ENCODE measurements around the gene POLR2E.

The POLR2E gene

DNA sequence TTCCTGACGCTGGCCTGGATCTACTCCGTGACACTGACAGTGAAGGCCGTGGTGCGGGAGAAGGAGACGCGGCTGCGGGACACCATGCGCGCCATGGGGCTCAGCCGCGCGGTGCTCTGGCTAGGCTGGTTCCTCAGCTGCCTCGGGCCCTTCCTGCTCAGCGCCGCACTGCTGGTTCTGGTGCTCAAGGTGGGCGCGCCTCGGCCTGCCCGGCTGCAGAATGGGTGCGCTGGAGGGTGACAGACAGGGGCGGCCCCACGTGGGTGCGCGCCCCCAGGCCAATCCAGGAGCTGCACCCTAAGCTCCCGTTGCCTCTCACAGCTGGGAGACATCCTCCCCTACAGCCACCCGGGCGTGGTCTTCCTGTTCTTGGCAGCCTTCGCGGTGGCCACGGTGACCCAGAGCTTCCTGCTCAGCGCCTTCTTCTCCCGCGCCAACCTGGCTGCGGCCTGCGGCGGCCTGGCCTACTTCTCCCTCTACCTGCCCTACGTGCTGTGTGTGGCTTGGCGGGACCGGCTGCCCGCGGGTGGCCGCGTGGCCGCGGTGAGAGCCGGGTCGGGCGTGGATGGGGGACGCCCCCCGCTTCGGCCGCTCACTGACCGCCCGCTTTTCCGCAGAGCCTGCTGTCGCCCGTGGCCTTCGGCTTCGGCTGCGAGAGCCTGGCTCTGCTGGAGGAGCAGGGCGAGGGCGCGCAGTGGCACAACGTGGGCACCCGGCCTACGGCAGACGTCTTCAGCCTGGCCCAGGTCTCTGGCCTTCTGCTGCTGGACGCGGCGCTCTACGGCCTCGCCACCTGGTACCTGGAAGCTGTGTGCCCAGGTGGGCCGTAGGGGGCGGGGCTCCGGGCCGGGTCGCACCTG, 48.1 kb downstream of the POLR2E start:
- no peak for TF ChIP-seq GATA1 (IDR thresholded peaks at IDR 0.05; ENCODE audit: low read depth, low read length)
- TF ChIP-seq POLR2A (IDR thresholded peaks at IDR 0.05; ENCODE audit: low read length): no peak
- no peak for DNase-seq

DNA sequence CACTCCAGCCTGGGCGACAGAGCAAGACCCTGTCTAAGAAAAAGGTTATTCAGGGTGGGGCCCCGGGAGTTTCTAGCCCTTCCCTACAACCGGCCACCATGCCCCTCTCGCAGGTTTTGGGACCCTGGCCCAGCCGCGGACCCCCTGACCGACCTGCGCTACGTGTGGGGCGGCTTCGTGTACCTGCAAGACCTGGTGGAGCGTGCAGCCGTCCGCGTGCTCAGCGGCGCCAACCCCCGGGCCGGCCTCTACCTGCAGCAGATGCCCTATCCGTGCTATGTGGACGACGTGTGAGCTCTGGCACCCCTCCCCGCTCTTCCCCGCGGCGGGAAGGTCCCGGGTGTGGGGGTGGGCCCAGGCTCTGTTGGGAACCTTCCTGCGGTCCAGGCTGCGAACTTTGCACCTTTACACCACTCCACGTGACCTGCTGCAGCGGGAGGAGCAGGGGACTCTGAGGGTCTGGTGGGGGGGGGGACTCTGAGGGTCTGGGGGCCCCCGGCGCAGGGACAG, 49.0 kb downstream of the POLR2E start:
- TF ChIP-seq GATA1 (IDR thresholded peaks at IDR 0.05; ENCODE audit: low read depth, low read length) (no peak), POLR2A (IDR thresholded peaks at IDR 0.05; ENCODE audit: low read length) (no peak)
- DNase-seq: no peak

DNA sequence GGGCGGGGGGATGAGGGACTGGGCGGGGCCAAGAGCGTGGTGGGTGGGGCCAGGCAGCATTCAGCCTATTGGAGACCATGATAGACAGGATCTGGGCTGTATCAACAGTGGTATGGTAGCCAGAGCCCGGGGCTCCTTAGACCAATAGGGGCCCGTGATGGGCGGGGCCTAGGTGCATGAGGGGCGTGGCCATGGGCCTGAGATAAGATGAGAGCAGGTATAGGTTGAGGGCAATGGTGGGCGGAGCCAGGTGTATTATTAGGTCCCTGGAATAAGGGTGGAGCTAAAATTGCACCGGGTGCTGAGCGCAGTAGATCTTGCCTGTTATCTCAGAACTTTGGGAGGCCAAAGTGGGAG, 50.0 kb downstream of the POLR2E start:
- TF ChIP-seq POLR2A (IDR thresholded peaks at IDR 0.05; ENCODE audit: low read length) (no peak), GATA1 (IDR thresholded peaks at IDR 0.05; ENCODE audit: low read depth, low read length) (no peak)
- peak; percentile 74 to 89 for DNase-seq

DNA sequence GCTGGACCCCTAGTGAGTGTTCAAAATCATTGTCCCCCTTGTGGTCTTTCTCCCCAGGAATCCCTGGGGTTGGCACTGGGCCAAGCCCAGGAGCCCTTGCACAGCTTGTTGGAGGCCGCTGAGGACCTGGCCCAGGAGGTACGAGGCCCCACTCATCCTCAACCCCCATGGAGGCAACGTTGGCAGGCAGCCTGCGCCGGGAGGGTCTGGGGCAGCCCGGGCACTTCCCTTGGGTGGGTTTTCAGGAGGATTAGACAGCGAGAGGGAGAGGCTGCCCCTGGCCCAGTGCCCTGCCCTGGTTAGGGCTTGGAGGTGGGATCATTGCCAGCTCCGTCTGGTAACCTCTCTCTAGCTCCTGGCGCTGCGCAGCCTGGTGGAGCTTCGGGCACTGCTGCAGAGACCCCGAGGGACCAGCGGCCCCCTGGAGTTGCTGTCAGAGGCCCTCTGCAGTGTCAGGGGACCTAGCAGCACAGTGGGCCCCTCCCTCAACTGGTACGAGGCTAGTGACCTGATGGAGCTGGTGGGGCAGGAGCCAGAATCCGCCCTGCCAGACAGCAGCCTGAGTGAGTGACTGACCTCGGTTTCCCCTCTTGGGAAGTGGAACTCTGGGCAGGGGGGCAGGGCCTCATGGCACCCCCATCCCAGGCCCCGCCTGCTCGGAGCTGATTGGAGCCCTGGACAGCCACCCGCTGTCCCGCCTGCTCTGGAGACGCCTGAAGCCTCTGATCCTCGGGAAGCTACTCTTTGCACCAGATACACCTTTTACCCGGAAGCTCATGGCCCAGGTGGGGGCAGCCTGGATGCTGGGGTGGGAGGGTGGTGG, 52.3 kb downstream of the POLR2E start:
- no peak for DNase-seq
- TF ChIP-seq POLR2A (IDR thresholded peaks at IDR 0.05; ENCODE audit: low read length) (no peak), GATA1 (IDR thresholded peaks at IDR 0.05; ENCODE audit: low read depth, low read length) (no peak)

DNA sequence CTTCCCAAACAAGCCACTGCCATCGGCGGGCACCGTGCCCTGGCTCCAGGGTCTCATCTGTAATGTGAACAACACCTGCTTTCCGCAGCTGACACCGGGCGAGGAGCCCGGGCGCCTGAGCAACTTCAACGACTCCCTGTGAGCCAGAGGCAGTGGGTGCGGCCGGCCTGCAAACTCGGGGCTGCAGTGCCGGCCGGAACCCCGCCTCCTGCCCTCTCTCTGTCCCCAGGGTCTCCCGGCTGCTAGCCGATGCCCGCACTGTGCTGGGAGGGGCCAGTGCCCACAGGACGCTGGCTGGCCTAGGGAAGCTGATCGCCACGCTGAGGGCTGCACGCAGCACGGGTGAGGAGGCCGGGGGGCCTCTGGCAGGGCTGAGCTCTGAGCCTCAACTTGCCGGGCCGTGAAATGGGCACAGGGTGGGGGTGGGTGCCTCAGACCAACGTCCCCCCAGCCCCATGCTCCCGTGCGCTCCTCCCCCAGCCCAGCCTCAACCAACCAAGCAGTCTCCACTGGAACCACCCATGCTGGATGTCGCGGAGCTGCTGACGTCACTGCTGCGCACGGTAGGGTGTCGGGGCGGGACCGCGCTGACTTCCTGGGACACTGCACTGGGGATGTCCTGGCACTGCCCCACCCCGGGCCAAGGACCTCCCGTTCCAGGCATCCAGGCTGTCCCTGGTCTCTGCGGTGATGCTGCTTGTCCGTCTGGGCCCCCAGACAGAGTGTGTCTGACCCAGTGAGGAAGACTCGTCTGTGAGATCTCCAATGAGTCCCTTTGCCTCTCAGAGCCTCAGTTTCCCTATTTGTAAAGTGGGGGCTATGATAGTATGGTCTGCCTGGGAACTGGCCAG, 53.1 kb downstream of the POLR2E start:
- no peak for DNase-seq
- no peak for TF ChIP-seq POLR2A (IDR thresholded peaks at IDR 0.05; ENCODE audit: low read length)
- no peak for TF ChIP-seq GATA1 (IDR thresholded peaks at IDR 0.05; ENCODE audit: low read depth, low read length)

DNA sequence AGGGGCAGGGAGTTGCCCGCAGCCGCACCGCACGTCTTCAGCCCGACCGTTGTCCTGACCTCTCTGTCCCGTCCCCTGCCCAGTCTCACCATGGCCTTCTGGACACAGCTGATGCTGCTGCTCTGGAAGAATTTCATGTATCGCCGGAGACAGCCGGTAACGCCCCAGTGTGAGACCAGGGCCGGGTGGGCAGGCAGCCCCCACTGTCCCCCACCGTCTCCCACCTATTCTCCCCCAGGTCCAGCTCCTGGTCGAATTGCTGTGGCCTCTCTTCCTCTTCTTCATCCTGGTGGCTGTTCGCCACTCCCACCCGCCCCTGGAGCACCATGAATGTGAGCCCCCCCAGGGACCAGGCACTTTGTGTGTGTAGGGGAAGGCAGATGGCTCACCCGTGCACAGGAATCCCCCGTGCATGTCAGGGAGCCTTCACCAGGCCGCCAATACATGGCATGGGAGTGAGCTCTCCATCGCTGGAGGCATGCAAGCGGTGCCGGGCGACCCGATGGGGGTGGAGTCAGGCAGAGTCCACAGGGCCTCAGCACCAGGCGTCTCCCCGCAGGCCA, 53.8 kb downstream of the POLR2E start:
- DNase-seq: no peak
- TF ChIP-seq GATA1 (IDR thresholded peaks at IDR 0.05; ENCODE audit: low read depth, low read length) (peak; percentile 35), POLR2A (IDR thresholded peaks at IDR 0.05; ENCODE audit: low read length) (no peak)

DNA sequence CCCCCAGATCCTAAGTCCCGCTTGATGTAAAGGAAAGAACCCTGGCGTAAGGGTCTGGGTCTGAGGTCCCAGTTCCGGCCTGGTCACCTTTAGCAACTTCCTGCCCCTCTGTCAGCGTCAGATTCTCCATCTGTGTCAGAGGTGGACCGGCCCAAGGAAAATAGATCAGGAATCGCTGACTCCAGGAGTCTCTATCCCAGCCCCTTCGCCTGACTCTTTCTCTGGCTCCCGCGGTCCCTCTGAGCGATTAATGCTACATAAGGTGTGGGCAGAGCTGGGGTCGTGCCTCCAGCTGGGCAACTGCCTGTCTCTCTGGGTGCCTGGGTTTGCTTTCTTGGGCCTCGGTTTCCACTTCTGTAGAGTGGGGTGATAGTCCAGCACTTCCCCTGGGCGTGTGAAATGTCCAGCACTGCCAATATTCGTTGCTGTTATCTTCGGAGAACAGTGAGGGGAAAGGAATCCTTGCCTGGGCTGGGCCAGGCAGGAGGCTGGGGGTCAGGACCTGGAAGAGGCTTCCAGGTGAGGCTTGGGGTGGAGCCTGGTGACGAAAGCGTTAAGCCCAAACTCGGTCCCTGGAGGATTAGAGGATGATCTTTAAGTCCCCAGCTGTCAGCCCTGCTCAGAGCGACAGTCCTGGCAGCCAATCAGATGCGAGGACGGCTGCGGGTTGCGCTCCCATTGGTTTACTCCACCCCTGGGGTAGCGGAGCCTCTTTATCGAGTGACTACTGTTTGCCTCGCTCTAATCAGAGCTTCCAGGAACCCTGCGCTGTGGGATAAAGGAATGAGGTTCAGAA, 54.5 kb downstream of the POLR2E start:
- DNase-seq: peak; percentile 98 to 99

DNA sequence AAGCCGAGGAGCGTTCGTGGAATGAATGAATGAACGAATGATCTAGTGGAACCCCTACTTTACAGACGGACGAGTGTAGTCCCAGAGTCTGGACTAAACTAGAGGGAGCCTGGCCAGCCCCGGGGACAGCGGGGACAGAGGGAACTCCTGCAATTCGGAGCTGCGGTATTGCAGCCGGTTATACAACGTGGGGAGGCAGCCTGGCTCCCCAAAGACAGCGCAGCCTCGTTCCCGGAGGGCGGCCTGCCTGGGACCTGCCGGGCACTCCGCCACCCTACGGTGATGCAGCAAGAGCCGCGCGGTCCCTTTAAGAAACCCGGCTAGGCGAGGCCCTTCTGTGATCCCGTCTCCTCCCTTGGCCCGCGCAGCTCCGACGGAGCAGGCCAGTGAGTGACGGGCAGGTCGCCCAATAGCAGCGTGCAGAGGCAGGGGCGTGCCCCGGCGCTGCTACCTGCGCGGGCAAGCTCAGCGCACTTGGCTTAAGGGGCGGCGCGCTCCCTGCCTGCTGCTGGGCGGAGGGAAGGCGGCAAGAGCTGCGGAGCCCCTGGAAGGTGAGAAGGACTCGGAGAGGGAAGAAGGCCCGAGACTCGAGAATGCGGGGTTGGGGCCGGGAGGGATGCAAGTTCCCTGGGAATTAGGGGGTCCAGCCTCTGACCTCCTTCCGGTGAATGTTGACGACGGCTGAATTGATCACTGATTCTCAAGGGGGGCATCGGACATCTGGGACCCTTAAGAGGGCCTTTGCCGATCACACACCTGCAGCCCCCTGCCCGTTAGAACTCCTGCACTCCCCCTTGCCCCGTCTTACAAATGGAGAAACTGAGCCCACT, 55.3 kb downstream of the POLR2E start, which contains the start of gene ABCA7:
Gene ABCA7, plus strand, starts transcription at position 462 of the 830 bp plus-strand sequence. CDS start 1,255 bp downstream, outside the sequence.
- TF ChIP-seq GATA1 (IDR thresholded peaks at IDR 0.05; ENCODE audit: low read depth, low read length): no peak
- peak; percentile 71 for TF ChIP-seq POLR2A (IDR thresholded peaks at IDR 0.05; ENCODE audit: low read length)
- DNase-seq: peak; percentile 100

More for the DNA sequence above, 54.5 kb downstream of the POLR2E start:
- TF ChIP-seq POLR2A (IDR thresholded peaks at IDR 0.05; ENCODE audit: low read length): no peak
- TF ChIP-seq GATA1 (IDR thresholded peaks at IDR 0.05; ENCODE audit: low read depth, low read length): no peak

DNA sequence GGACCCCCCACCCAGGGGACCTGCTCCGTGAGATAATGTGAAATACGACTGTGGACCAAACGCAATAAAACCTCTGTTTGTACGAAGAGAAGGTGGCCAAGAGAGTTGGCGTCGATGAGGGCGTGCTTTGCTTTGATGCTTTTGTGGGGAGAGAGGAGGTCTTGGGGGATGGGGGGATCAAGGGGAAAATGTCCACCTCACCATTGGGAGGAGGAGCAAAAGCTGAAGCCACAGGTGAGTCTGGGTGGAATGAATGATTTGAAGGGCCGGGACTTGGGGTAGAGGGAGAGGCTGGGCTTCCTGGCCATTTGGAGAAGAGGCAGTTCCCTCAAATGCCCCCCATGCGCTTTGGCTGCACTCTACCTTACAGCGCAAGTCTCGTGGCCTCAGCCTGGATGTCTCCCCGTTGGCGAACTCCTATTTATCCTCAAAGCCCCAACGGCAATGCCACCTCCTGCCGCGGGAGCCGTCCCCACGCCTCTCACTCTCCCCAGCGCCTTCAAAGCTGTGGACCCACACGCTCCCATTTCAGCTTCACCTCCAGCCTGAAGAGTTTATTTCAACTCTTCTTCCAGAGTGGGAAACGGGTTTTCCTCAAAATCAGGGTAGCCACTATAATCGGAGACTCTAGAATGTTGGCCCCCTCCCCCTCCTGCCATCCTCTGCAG, 56.1 kb downstream of the POLR2E start:
- TF ChIP-seq GATA1 (IDR thresholded peaks at IDR 0.05; ENCODE audit: low read depth, low read length) (no peak), POLR2A (IDR thresholded peaks at IDR 0.05; ENCODE audit: low read length) (no peak)
- DNase-seq: no peak

DNA sequence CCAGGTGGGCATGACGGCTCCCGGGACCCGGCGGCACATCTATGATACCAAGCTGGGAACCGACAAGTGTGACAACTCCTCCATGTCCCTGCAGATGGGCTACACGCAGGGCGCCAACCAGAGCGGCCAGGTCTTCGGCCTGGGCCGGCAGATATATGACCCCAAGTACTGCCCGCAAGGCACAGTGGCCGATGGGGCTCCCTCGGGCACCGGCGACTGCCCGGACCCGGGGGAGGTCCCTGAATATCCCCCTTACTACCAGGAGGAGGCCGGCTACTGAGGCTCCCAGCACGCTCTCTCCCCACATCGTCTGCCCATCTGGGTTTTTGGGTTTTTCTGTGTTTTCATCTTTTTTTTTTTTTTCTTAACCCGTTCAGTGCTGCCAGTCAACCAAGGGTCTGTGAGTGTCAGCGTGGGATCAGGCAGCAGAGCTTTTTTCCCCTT, 57.5 kb downstream of the POLR2E start:
- no peak for TF ChIP-seq POLR2A (IDR thresholded peaks at IDR 0.05; ENCODE audit: low read length)
- TF ChIP-seq GATA1 (IDR thresholded peaks at IDR 0.05; ENCODE audit: low read depth, low read length): no peak
- no peak for DNase-seq
